ENCODE results near the gene DDAH1. TPM values are rescaled to one million over a fixed set of nuclear protein-coding genes. Genes with fewer than 3 reads are reported as not detected.

Gene DDAH1
- total RNA-seq, 1 experiment from 2014 or later: 36.3 TPM

GRCh38 chr1:85433096-85433495 lies 31.9 kb downstream of the DDAH1 start:
- Histone ChIP-seq H3K9ac (ENCODE audit: extremely low read depth, insufficient read length, low read length) (no peak overlapping the region), H3K9me3 (ENCODE audit: control insufficient read depth, low read depth, low read length) (no peaks in the 10 kb centered on the region), H3K18ac (ENCODE audit: insufficient read length, low read depth, low read length) (no peak overlapping the region), H4K91ac (ENCODE audit: insufficient read length, low read depth, low read length) (no peak overlapping the region), H2BK120ac (ENCODE audit: low read depth, low read length, poor library complexity, severe bottlenecking) (no peak overlapping the region), H3K27me3 (ENCODE audit: insufficient read depth, low read length) (no peaks in the 10 kb centered on the region), H2BK12ac (ENCODE audit: insufficient read length, low read depth, low read length) (no peak overlapping the region), H3K27ac (ENCODE audit: insufficient read length, low read depth, low read length) (no peak overlapping the region), H2AK5ac (ENCODE audit: insufficient read length, low read length) (no peak overlapping the region), H3K56ac (ENCODE audit: insufficient read length, low read depth, low read length) (no peak overlapping the region), H2AFZ (ENCODE audit: low read length) (no peak overlapping the region), H3K79me1 (ENCODE audit: insufficient read depth, low read depth, low read length, poor library complexity, severe bottlenecking) (no peaks in the 10 kb centered on the region), H4K5ac (ENCODE audit: insufficient read length, low read depth, low read length) (no peak overlapping the region), H3K4me2 (ENCODE audit: insufficient read depth, insufficient read length, low read length) (no peak overlapping the region), H2BK5ac (ENCODE audit: insufficient read length, low read length) (no peak overlapping the region), H4K8ac (replicated peaks; ENCODE audit: insufficient read length, low read depth, low read length) (no peak overlapping the region), H3K4me1 (ENCODE audit: insufficient read depth, low read length) (peaks cover 5% of the 10 kb centered on the region; the same call in 1 of the 2 replicates), H3K14ac (ENCODE audit: insufficient read depth, low read length) (no peak overlapping the region), H3K79me2 (ENCODE audit: insufficient read depth, low read length) (0 out of 2 replicates have a peak, but pooled peaks cover 1% of the 10 kb centered on the region), H2BK15ac (ENCODE audit: low read depth, low read length) (no peak overlapping the region), H4K20me1 (ENCODE audit: control insufficient read depth, insufficient read depth, insufficient read length) (no peaks in the 10 kb centered on the region), H3K4ac (ENCODE audit: low read depth, low read length) (no peak overlapping the region), H3K23me2 (ENCODE audit: insufficient read length, low read depth, low read length, poor library complexity, severe bottlenecking) (no peaks in the 10 kb centered on the region), H3T11ph (ENCODE audit: low read length) (no peak overlapping the region), H3K23ac (ENCODE audit: insufficient read length, low read depth, low read length) (no peak overlapping the region), H2BK20ac (ENCODE audit: low read depth, low read length, poor library complexity, severe bottlenecking) (no peak overlapping the region)
- no peak for DNase-seq
- Mint-ChIP-seq H3K27ac (no peak overlapping the region), H3K4me1 (peaks cover 15 to 18% of the 10 kb centered on the region in 2 experiments), H3K9me3 (peaks cover 0 to 5% of the 10 kb centered on the region in 2 experiments; a peak in 2 of 5 replicates), H3K36me3 (ENCODE audit: insufficient read depth in 1 of 3, low read depth in 3 of 3) (peaks cover 0 to 4% (median 2%) of the 10 kb centered on the region in 3 experiments; a peak in 2 of 7 replicates), H3K27me3 (ENCODE audit: low read depth) (no peaks in the 10 kb centered on the region), H3K4me3 (no peak overlapping the region)
- no peak for TF ChIP-seq CTCF (conservative IDR thresholded peaks at IDR 0.05)
- WGBS (ENCODE audit: extremely low coverage, insufficient read length, low lambda C conversion rate): no CpG with 5 or more reads among the region's 5 CpGs

Data from H9 (cell line).